OCI-M1 (cell line): ENCODE results near the gene MACROD2.

ENCODE experiments used
- DNase-seq: peaks from one replicate; lab custom pipeline; 2025; lab: John Stamatoyannopoulos, UW

MACROD2 gene

GRCh38 chr20:16013631-16014030 lies 2018.3 kb downstream of the MACROD2 start:
- no peak for DNase-seq

- DNase-seq, result no peak
These were observed 2019.1 kb downstream of the MACROD2 start for GRCh38 chr20:16014436-16014835.

DNA sequence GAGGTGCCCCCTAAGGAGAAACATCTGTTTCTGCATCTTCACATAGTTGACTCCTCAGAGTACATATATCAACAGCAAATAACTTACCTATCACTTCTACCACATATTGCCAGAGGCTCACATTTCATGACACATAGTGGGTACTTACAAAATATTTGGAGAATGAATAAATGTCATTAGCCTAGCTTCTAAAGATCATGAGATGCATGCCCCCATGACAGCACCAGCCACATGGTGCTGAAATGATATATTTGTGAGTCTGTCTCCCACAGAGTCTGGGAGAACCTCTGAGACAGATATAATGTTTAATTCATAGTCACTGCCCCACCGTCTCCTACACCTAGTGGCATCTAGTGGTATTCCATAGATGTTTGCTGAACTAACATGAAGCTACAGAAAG lies 2022.3 kb downstream of the MACROD2 start:
- DNase-seq, result no peak

DNA sequence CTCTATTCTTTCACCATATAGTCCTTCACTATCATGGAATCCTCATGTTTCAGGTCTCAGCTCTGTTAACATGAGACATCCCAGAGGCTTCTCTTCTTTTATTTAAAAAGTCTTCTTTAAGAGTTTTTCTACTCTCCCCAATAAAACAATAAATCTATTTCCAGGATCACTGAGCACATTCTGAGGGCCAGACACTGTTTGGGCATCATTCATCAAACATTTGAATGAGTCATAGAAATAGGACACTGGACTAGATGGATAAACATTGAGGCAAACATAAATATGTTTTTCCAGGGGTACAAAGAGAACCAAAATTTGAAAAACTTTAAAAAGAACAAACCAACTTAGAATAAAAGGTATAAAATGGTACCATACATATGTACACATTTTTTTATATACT lies 2023.6 kb downstream of the MACROD2 start:
- DNase-seq, result no peak

DNA sequence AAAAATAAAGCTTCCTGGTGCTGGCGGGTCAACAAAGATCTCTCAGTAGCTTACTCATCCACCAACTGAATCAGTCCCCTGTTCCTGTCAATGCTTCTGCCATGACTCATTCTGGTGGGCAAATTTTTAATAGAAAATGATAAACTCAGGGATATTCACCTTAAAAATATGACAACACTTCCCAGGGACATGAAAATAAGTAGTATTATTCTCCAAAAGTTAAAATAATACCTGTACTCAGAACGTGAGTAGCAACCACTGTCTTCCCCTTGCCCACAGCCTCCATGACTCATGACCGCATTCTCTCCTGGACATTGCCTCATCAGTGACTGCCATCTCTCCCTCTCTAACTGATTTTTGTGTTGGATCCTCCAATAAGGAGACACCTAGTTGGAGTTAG lies 2025.7 kb downstream of the MACROD2 start:
- DNase-seq, result no peak

DNA sequence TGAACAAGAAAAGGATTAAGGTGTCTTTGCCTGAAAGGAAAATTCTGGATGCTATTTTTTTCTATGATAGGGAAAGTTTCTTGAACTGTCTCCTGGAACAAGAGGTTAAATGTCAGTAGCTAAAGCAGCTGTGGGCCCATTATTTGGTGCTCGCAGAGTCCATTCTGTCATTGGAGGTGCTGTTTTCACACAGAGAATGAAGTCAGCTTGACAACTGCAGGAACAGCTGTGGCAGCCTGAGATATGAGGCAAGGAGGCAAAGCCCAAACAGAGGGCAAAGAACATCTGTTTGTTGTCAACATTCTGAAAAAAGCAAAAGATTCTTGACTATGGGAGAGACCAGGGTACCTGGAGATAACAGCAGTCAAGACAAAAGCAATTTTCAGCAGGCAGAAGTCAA lies 2029.8 kb downstream of the MACROD2 start:
- DNase-seq, result no peak

DNA sequence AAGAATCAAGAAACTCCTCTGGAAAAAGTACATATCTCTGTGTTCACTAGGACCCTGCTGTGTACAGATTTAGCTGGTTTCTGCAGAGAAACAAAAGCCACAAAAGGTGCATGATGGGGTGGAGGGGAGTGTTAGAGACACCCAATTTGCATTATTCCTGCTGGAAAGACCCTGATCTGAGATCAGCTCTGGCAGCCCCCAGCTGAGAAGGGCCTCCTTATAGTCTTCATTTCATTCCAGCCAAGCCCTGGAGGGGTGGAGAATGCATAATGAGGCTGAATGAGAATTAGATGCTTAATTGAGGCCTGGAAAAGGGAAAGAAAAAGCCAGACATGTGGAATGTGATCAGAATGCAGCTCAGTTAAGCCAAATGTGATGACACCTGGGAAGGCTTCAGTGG lies 2032.4 kb downstream of the MACROD2 start:
- DNase-seq, result no peak

GRCh38 chr20:16028923-16029322 lies 2033.6 kb downstream of the MACROD2 start:
- DNase-seq, result peak; percentile 5

- no peak for DNase-seq
These were observed 2034.9 kb downstream of the MACROD2 start for GRCh38 chr20:16030253-16030652.

DNA sequence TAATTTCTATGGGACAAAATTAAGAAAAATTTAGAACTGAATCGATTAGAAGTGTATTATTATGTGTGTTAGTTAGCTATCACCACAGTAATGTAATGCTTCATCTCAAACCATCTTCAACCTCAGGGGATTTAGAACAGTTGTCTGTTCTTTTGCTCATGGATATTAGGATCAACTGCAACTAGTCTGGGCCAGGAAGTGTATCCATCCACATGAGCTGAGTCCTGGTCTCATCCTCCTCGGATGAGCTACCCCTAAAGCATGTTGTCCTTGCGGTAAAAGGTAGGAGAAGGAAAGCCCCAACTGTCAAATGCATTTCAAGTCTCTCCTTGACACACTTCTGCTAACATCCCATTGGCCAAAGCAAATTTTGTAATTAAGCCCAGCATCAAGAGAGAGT lies 2040.3 kb downstream of the MACROD2 start:
- DNase-seq, result no peak

- no peak for DNase-seq
These were observed 2041.0 kb downstream of the MACROD2 start for GRCh38 chr20:16036331-16036730.

DNA sequence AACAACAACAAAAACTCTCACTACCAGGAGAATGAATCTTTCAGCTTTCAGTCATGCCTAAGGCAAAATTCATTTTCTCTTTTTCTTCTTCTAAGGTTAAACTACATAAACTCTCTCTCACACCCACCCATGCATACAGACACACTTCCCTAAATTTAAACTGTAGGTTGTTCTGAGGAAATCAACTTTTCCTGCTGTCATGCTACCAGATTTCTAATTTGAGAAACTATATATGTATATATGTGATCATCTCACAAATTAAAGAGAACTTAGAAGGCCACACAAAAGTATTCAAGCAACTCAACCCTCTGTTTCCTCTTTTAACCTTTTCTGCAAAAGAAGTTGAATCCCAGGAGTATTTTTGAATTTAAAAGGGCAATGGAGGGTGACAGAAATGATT lies 2045.4 kb downstream of the MACROD2 start:
- no peak for DNase-seq

- no peak for DNase-seq
These were observed 2047.4 kb downstream of the MACROD2 start for GRCh38 chr20:16042731-16043130.

DNA sequence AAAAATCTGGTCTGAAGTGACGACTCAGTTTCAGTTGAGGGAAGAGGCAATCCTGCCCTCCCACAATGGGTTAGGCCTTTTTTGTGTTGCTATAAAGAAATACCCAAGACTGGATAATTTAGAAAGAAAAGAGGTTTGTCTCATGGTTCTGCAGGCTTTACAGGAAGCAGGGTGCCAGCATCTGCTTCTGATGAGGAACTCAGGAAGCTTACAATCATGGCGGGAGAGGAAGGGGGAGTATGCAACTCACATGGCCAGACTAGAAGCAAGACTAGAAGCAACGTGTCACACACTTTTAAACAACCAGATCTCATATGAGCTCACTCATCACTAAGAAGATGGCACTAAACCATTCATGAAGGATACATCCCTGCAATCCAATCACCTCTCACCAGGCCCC lies 2048.6 kb downstream of the MACROD2 start:
- DNase-seq, result no peak

DNA sequence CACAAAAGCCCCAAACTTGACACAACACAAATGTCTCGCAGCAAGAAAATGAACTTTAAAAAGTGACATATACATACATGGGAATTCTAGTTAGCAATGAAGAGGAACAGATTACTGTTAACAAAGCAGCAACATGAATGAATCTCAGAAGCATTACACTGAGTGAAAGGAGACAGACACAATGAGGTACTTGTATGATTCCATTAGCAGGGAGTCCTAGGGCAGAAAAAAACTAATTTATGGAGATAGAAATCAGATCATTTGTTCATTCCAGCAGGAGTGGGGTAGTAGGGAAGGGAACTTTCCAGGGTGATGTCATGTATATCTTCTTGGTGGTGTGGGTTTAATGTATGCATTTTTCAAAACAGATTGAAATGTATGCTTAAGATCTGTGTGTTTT lies 2053.6 kb downstream of the MACROD2 start:
- no peak for DNase-seq

DNA sequence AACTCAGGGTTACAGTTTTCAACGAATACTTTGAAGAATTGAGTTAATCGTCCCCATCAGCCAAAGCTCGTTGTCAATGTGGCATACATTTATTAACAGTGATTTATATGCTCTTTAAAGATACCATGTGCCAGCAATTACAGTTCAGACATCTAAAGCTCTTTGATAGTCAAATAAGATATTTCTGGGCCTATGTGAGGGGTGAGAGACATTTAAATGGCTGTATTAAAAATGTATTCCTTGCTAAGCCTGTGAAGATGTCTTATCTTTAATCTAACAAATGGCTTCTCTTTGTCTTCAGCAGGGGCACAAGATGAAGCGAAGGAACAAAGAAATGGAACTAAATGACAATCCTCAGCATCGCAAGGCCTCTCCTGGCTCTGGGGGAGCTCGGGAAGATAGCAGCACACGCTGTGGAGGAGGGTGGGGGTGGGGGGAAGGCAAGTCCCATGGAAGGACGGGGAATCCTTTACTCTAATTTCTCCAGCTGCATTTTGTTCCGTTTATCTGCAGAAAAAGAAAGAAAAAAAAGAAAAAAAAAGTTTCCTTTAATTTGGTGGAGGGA lies 2054.3 kb downstream of the MACROD2 start:
- no peak for DNase-seq

DNA sequence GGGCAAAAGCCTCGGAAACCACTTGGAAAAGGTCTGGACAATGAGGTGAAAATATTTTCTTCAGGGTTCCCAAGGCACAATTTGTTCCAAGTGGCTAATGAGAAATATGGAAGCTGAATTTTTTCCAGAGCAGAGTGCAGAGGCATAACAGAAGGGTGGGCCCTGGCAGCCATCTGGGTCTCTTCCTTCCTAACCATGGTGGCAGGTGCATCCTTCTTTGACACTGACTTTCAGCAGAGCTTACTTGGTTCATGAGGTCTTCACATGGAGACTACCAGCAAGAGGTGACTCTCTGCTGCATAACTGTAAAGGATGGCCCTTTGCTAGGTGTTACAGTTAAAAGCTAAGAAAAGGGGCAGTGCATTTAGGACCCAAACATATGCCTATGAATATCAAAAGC lies 2055.1 kb downstream of the MACROD2 start:
- no peak for DNase-seq

- no peak for DNase-seq
These were observed 2056.7 kb downstream of the MACROD2 start for GRCh38 chr20:16051968-16052367.

DNA sequence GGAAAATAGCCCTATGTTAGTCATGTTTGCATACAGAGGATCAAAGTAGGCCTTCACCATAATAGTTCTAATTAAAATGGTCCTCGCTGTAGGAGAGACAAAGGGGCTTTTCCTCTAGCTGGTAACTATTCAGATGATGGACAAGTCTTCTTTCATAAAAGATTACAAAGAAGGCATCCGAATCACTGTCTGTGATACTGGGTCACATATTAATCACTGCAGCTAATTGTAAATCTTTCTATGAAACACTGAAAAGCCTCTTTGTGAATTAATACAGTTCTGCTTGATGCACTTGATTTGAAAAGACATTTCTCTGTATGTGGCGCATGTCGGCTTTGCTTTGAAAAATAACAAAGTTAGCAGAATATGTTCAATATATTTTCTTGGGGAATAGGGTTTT lies 2057.1 kb downstream of the MACROD2 start:
- no peak for DNase-seq

GRCh38 chr20:16054985-16055384 lies 2059.7 kb downstream of the MACROD2 start:
- DNase-seq, result peak; percentile 40

GRCh38 chr20:16057651-16058050 lies 2062.3 kb downstream of the MACROD2 start:
- no peak for DNase-seq

DNA sequence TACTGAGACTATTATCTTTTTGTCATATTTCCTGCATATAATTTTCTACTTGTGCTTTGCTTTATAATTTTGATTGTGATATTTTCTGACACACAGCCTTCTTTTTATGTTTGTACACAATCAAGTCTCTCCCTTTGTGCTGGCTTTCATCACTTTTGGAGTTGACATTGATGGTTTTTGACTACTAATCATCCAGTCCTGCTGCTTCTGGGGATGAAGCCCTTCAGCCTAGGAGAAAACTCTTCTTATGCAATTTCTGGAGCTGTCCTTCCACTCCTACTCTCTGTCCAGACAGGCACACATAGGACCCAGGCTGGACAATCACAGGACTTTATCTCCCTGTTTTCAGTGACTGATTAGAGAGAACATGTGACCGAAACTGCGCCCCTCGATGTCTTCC lies 2063.0 kb downstream of the MACROD2 start:
- no peak for DNase-seq

GRCh38 chr20:16059841-16060240 lies 2064.5 kb downstream of the MACROD2 start:
- no peak for DNase-seq

- DNase-seq, result no peak
These were observed 2066.0 kb downstream of the MACROD2 start for GRCh38 chr20:16061351-16061750.
